Measurements from ENCODE around the gene RHBG. TPM values are rescaled to one million over a fixed set of nuclear protein-coding genes. Genes with fewer than 3 reads are reported as not detected.
"Not testable (repeated sequence)": the region's sequence is repeated elsewhere in the genome, so short reads cannot be mapped to it uniquely, and the experiment has no call there.

RHBG gene, protein sequence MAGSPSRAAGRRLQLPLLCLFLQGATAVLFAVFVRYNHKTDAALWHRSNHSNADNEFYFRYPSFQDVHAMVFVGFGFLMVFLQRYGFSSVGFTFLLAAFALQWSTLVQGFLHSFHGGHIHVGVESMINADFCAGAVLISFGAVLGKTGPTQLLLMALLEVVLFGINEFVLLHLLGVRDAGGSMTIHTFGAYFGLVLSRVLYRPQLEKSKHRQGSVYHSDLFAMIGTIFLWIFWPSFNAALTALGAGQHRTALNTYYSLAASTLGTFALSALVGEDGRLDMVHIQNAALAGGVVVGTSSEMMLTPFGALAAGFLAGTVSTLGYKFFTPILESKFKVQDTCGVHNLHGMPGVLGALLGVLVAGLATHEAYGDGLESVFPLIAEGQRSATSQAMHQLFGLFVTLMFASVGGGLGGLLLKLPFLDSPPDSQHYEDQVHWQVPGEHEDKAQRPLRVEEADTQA
- total RNA-seq = not detected
- long read RNA-seq = 0 reads

DNA sequence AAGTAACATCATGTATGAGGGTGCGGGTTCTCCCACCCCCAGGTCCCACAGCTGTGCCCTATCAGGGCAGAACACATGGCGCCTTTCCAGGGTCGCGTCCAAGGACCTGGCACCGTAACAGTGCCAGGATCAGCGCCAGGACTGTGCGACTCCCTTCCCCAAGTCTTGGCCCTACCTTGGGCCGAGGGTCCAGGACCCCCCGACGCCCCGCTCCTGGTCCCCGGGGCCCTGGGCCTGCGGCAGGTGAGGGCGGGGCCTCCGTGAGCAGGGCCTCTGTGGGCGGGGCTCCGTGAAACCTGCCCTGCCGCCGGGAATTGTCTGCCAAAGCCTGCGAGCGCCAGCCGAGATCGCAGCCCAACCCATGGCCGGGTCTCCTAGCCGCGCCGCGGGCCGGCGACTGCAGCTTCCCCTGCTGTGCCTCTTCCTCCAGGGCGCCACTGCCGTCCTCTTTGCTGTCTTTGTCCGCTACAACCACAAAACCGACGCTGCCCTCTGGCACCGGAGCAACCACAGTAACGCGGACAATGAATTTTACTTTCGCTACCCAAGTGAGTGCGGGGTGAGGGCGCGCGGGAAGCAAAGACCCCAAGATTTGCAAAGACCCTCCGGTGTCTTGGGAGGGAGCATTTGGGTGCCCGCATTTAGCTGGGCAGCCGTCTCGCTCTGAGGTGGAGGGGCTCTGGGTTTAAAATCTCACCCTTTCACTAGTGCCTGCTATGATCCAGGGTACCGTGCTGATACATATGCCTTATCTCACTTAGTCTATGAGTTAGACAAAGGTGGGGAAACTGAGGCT is at the start of gene RHBG:
TSS of gene RHBG (plus strand) at position 323 of the 796 bp plus-strand sequence. CDS start at position 362, 39 bp downstream.
- ATAC-seq = peak; percentile 99
- DNase-seq = peak; percentile 46 to 79
- intact Hi-C loops (cut with DNase I, micrococcal nuclease) = no loop called here

DNA sequence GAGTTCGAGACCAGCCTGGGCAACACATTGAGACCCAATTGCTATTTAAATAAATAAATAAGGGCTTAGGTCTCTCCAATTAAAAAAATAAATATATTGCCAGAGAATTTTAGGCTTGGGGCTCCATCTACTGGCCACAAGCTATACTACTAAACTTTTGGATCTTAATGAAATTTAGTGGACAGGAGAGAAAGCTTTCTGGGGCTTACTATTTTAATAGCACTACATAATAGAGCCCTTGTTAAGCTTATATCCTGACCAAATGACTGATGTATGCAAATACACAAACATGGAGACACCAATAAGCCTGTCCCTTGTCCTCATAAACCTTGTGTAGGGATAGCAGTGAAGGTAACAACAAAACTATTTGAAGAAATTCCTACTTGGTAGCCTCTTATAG is 49.3 kb upstream of the RHBG start:
- intact Hi-C loops (cut with DNase I, micrococcal nuclease) = no loop called here
- DNase-seq = no peak
- no peak for ATAC-seq

DNA sequence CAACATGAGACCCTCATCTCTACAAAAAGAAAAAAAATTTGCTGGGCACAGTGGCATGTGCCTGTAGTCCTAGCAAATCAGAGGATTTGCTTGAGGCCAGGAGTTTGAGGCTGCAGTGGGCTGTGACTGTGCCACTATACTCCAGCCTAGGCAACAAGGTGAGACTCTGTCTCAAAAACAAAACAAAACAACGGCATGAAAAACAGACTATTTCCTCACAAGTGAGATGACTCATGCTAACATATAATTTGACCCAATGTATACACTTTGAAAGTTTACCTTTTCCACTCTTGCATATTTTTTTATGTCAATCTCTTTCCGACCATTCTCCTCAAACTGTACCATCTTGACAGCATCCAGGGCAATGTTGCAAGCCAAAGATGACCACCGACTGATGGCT is 48.5 kb upstream of the RHBG start:
- ATAC-seq (no peak), DNase-seq (no peak)
- intact Hi-C loops (cut with DNase I, micrococcal nuclease) = no loop called here

DNA sequence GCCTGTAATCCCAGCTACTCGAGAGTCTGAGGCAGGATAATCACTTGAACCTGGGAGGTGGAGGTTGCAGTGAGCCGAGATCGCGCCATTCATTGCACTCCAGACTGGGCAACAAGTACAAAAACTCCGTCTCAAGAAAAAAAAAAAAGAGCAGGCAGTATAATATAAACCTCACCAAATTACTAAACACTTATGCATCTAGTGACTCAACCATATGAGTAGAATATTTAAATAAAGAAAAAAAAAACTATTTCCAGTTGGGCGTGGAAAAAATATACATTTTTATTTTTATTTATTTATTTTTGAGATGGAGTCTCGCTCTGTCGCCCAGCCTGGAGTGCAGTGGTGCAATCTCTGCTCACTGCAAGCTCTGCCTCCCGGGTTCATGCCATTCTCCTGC is 45.8 kb upstream of the RHBG start:
- ATAC-seq, DNase-seq: not testable (repeated sequence)

DNA sequence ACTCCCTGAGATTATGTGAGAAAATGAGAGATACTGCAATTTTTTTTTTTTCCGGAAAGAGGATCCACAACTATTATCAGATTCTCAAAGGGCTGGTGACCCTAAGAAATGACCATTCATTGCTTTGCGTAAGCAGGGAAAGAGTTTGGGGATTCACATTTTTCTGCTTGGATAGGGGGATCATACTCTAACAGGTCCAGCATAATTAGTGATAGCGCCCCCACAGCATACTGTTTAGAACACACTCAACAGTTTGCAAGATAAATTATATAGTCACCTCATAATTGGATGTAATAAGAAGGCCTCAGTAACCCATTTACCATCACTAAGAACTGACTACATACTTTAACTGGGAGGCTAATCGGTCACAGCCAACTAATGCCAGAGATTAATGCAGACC is 32.8 kb upstream of the RHBG start:
- intact Hi-C loops (cut with DNase I, micrococcal nuclease) = no loop called here
- DNase-seq = no peak
- no peak for ATAC-seq

More for the DNA sequence above, 45.8 kb upstream of the RHBG start:
- intact Hi-C loops (cut with DNase I, micrococcal nuclease) = not testable (repeated sequence)

DNA sequence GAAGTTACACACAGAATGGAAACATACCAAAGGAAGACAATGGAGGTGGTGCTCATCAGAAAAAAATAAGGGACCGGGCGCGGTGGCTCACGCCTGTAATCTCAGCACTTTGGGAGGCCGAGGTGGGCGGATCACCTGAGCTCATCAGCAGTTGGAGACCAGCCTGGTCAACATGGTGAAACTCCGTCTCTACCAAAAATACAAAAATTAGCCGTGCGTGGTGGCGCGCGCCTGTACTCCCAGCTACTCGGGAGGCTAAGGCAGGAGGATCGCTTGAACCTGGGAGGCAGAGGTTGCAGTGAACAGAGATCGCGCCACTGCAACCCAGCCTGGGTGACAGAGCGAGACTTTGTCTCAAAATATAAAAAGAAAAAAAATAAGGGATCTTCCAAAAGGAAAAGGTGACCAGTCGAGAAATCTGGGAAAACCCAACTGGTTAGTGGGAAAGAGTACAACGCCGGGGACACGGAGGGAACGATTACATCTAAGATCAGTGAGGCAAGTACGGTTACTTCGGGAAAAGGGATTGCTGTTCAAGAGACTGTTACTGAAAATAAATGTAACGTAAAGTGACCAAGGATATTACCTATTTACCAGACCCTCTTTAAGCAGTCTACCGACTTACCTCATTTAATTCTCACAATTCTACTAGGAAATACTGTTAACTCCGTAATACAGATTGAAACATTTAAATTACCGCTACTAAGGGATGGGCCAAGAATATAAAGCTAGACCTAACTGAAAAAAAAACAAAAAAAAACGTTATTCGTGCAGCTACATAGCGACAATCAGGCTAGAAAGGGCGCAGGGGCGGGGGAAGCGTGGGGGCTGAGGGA is 31.7 kb upstream of the RHBG start:
- intact Hi-C loops (cut with DNase I, micrococcal nuclease) = no loop called here
- ATAC-seq (no peak), DNase-seq (peak in 1 of 2 donors; percentile 11)

DNA sequence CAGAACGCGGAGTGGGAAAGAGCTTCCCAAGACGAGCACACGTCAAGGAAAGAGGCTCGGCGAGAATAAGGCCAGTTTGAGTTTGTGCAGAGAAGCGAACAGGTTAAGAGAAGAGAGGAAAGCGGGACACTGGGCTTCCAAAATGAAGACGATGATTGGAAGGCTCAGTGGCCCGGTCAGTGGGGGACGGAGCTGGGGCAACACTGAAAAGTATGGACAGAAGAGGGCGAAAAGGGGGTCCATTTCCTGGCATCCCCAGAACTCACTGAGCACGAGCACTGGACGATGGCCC is 31.2 kb upstream of the RHBG start:
- intact Hi-C loops (cut with DNase I, micrococcal nuclease) = no loop called here
- ATAC-seq = peak; percentile 17
- no peak for DNase-seq

DNA sequence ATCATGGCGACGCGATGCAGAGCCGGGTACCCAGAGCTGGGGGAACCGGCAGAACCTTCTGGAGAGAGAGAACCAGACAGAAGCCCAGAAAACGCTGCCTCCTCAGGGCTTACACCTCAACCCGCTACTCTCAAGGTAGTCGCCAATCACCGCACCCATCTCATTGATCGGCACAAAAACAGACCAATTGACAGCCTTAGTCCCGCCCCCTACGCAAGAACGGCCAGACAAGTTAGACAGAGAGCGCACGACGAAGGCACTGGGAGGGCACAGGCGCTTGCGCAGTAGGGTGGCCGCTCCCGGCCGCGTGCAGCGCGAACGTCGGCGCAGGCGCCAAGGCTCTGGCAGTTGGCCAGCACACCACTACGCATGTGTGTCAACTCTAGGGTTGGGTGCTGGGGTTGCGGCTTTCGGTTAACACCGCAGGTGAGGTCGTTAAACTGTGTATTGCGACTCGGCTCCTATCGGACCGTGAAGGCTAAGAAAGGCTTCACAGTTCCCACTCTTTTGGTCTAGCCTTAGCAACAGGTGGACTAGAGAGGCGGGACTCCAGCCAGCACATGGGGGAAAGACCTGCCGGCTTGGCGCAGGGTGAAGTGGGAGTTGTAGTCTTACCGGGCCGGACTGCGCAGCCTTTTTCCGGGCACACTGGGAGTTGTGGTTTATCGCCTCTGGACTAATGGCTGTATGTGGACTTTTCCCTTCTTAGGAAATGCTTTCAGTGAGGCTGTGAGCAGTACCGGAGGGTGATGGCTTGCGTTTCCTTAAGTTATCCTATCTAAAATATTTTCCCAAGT is 30.6 kb upstream of the RHBG start, which contains the start of the genes CCT3 and TSACC:
TSS of gene CCT3 (minus strand) at position 113 of the 797 bp plus-strand sequence. CDS start at position 5, 108 bp downstream.
TSS of gene TSACC (plus strand) at position 347 of the 797 bp plus-strand sequence. CDS start 1,232 bp downstream, outside the sequence.
- intact Hi-C loops (cut with DNase I, micrococcal nuclease) = no loop called here
- peak; percentile 99 for DNase-seq
- ATAC-seq = peak; percentile 93

DNA sequence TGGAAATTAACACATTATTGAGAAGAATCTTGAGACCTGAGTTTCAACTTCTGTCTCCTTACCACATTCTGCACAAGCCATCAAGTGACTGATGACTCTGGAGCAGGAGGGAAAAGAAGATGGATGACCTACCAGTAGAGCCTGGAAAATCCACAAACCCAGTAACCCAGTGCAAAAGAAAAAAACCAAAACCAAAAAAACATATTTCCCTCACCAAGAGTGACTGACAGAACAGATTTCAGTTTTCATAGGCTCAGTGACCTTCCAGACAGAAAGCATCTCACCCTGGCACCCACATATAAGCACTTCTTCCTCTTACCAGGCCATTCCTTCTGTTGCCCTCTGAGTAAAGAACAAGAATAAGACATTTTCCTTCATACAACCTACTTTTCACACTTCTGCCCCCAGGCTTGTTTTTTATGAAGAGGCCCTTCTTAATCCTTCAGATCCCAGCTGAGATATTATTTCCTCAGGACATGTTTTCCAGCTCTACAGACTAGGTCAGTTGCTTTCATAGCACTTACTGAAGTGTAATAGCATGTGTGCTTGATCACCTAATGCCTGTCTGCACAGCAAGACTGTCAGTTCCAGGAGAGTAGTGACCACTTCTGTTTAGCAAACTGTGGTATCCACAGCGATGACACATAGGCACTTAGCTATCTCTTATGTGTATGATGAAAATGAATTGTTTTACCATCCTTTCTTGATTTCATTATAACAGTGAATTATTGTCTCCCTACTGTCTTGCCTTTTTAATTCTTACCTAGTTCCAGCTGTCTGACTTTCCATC is 26.6 kb upstream of the RHBG start:
- no peak for ATAC-seq
- no peak for DNase-seq
- intact Hi-C loops (cut with DNase I, micrococcal nuclease) = no loop called here

DNA sequence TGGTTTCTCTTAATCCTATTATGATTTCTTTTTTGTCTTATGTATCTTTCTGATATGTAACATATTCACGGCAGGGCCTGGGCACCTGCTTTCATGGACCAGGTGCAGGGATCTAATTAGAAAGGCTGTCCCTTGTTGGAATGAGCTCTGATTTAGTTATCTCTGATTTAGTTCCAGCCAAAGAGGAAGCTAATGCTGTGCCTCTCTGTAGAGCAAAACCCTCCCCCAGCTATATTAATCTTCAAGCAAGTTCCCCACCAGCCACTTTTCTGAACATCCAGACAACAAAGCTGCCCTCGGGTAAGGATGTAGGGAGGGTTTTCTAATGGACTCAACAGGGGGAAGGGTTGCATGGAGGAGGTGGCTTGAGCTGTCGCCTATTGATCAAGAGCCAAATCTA is 24.6 kb upstream of the RHBG start:
- no peak for DNase-seq
- ATAC-seq = no peak
- intact Hi-C loops (cut with DNase I, micrococcal nuclease) = no loop called here

DNA sequence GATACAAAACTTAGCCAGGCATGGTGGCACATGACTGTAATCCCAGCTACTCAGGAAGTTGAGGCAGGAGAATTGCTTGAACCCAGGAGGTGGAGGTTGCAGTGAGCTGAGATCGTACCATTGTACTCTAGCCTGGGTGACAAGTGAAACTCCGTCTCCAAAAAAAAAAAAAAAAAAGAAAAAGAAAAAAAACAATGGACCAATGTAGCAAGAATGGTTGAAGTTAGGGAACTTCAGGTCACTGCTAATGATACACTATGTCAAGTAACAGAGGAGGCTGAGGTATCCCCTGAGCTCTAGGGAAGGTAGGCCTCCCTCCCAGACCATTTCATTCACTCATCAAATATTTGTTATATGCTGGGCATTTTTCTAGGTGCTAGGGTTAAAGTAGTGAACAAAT is 23.0 kb upstream of the RHBG start:
- DNase-seq; intact Hi-C loops (cut with DNase I, micrococcal nuclease); ATAC-seq: not testable (repeated sequence)

DNA sequence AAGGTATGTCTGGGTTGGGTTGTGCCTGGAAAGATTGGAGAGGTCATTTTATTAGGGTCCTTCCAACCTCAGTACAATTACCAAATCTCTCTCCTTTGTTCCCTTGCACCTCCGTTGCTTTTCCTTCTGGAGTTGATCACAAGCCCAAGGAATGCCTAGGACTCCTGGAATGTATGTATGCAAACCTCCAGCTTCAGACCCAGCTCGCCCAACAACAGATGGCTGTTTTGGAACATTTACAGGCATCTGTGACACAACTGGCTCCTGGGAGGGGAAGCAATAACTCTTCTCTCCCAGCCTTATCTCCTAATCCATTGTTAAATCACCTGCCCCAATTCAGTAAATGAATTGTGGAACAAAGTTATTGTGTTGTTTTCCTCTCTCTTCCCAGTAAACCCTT is 22.4 kb upstream of the RHBG start:
- intact Hi-C loops (cut with DNase I, micrococcal nuclease) = no loop called here
- ATAC-seq = no peak
- DNase-seq = no peak

DNA sequence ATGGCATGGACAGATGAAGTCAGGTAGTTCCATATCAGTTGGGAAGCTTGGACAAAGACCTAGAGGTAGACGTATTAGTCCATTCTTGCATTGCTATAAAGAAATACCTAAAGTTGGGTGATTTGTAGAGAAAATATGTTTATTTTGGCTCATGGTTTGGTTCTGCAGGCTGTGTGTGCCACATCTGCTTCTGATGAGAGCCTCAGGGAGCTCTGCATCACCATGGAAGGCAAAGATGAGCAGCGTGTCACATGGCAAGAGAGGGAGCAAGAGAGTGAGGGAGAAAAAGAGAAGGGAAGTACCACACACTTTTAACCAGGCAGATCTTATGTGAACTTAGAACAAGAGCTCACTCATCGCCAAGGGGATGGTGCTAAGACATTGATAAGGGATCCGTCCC is 21.7 kb upstream of the RHBG start:
- DNase-seq (no peak), ATAC-seq (no peak)
- intact Hi-C loops (cut with DNase I, micrococcal nuclease) = no loop called here

DNA sequence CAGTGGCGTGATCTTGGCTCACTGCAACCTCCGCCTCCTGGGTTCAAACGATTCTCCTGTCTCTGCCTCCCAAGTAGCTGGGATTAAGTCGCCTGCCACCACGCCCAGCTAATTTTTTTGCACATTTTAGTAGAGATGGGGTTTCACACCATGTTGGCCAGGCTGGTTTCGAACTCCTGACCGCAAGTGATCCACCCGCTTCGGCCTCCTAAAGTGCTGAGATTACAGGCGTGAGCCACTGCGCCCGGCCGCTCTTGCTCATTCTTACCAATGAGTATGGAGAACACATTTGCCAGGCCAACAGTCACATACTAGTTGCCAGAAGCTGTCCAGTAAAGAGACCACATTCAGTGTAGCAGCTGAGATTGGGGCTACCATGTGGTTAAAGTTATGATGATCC is 16.5 kb upstream of the RHBG start:
- intact Hi-C loops (cut with DNase I, micrococcal nuclease); DNase-seq; ATAC-seq: not testable (repeated sequence)

DNA sequence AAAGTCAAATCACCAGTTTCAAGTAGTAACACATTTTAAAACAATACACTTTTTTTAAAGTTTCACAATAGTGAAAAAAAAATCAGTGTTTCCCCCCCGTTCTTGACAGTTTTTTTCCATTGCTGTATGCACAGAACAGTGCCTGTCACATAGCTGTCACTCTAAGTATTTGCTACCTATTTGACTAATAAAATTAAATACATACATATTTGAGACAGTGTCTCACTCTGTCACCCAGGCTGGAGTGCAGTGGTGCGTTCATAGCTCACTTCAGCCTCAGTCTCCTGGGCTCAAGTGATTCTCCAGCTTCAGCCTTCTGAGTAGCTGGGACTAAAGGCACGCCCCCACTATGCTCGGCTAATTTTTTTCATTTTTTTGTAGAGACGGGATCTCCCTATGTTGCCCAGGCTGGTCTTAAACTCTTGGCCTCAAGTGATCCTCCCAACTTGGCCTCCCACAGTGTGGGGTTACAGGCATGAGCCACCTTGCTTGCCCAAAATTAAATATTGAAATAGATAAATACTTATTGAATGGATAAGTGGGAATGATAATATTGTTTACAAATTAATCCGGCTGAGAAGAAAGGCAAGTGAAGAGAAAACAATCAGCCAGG is 12.6 kb upstream of the RHBG start:
- intact Hi-C loops (cut with DNase I, micrococcal nuclease) = no loop called here
- DNase-seq (no peak), ATAC-seq (peak; percentile 5)

DNA sequence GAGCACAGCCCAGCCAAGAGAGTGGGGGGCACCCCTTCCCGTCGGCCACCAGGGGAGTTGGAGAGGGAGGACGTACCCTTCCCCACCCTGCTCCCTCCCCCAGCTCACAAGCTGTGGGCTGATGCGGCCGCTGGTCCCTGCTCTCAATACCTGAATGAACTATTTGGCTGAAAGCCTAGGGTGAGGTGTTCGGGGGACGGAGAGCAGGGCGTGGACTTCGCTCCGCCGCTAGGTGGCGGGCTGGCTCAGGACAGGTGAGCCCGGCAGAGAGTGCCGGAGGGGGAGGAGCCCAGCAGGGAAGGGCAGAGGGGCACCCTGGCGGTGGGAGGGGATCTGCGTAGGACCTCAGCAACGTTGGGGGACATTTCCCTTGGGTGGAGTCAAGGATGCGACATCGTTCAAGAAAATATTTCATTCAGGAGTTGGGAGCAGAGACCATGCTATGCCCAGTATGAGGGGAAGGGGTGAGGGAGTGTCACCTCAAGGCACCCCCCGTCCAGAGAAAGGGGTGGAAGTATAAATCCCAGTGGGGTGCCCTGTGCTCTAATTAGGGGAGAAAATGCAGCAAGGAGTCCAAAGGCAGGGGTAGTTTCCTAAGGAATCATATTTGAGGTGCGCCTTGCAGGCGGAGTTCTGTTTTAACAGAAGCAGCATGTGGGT is 12.0 kb upstream of the RHBG start:
- intact Hi-C loops (cut with DNase I, micrococcal nuclease) = no loop called here
- DNase-seq (peak; percentile 51 to 74), ATAC-seq (peak; percentile 99)

DNA sequence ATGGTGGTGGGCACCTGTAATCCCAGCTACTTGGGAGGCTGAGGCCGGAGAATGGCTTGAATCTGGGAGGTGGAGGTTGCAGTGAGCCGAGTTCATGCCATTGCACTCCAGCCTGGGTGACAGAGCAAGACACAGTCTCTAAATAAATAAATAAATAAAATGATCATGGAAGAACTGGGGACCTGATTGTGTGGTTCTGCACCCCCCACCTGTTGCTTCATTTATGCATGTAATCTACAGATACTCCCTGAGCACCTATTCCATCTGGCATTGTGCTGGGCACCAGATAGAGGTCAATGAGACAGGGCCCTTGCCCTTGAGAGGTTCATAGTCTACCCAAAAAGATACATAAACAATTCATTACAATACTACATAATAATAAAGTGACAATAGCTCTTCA is 11.0 kb upstream of the RHBG start:
- intact Hi-C loops (cut with DNase I, micrococcal nuclease) = no loop called here
- no peak for ATAC-seq
- no peak for DNase-seq

All from left colon (tissue), 2 donors.